Natural killer cell (primary cell): ENCODE results near the gene PCNA. TPM values are rescaled to one million over a fixed set of nuclear protein-coding genes. Genes with fewer than 3 reads are reported as not detected.

Experiments used
- ATAC-seq, 3 donors: fragments of 150-1000 bp in 2 of 3; fragments of 200-7000 bp in 1 of 3; cut with Tn5 transposase; 1 replicate in 1 of 3; 2 replicates in 2 of 3; pipeline ENCODE4 v1.10.0; 2021; ENCODE audit warnings: mild to moderate bottlenecking in 2 of 3, moderate library complexity in 2 of 3
- DNase-seq, 2 donors: peaks; one replicate each; pipeline versions ENCODE4 v3.0.0 to v3.0.0-alpha.2; 2013 to 2021; ENCODE audit warnings: mixed read lengths in 1 of 2
- H3K27ac ChIP-seq: one replicate; pipeline ENCODE4 v1.5.1; 2013; ENCODE audit warnings: mild to moderate bottlenecking, low read length
- H3K27me3 ChIP-seq: one replicate; pipeline ENCODE4 v1.6.1; 2013; ENCODE audit warnings: low read length; ENCODE audit not compliant: control insufficient read depth, insufficient read depth
- H3K36me3 ChIP-seq: one replicate; pipeline ENCODE4 v1.6.1; 2013; ENCODE audit warnings: low read length; ENCODE audit not compliant: control insufficient read depth, insufficient read depth
- H3K4me1 ChIP-seq: one replicate; pipeline ENCODE4 v1.6.1; 2013; ENCODE audit warnings: low read length; ENCODE audit not compliant: control insufficient read depth, insufficient read depth
- H3K4me3 ChIP-seq: one replicate; pipeline ENCODE4 v1.5.1; 2013; ENCODE audit warnings: low read length
- H3K9me3 ChIP-seq: one replicate; pipeline ENCODE4 v1.6.1; 2013; ENCODE audit warnings: low read length; ENCODE audit not compliant: control insufficient read depth, insufficient read depth
- H3K27ac Mint-ChIP-seq, 2 donors: one replicate each; pipeline ENCODE4 v1.8.0; 2022; ENCODE audit warnings: mild to moderate bottlenecking in 2 of 2, mixed read lengths in 2 of 2, moderate library complexity in 1 of 2
- H3K27me3 Mint-ChIP-seq, 2 donors: one replicate each; pipeline ENCODE4 v1.8.0; 2022; ENCODE audit warnings: low read depth in 2 of 2, mixed read lengths in 2 of 2
- H3K36me3 Mint-ChIP-seq: one replicate; pipeline ENCODE4 v1.8.0; 2022; ENCODE audit warnings: mixed read lengths
- H3K4me1 Mint-ChIP-seq, 2 donors: one replicate each; pipeline ENCODE4 v1.8.0; 2022; ENCODE audit warnings: mixed read lengths in 2 of 2
- H3K4me3 Mint-ChIP-seq: one replicate; pipeline ENCODE4 v1.8.0; 2022; ENCODE audit warnings: mild to moderate bottlenecking, moderate library complexity, mixed read lengths
- H3K9me3 Mint-ChIP-seq, 2 donors: one replicate each; pipeline ENCODE4 v1.8.0; 2022; ENCODE audit warnings: mixed read lengths in 2 of 2
- WGBS: methylation state at CpG from one replicate; pipeline ENCODE4 v1.1.7; 2013; ENCODE audit warnings: missing lambda C conversion rate; ENCODE audit not compliant: insufficient coverage; 5-methylcytosine and 5-hydroxymethylcytosine counted together
- intact Hi-C: fragments of 100-400 bp; cut with micrococcal nuclease; formaldehyde crosslinking; loops from one replicate; pipeline ENCODE4 v1.14.2; 2022
- total RNA-seq, 4 donors: library from RNA; stranded (reverse); fragments of 120-200 nt in 1 of 4; gene quantifications; one replicate each; pipeline versions ENCODE4 v1.2.3 to v1.2.4, GENCODE V29; 2013 to 2022
- TF ChIP-seq, protein P1 (sequence below): fragments of 200-600 bp; IDR thresholded peaks from one replicate; pipeline ENCODE4 v1.8.0; 2022; ENCODE audit warnings: antibody characterized with exemption

Gene PCNA
- total RNA-seq, 3 donors from 2014 or later (not counting 1 experiment from before 2014, with no cell fraction given): 41.5 to 50.6 (median 46.9) TPM

DNA sequence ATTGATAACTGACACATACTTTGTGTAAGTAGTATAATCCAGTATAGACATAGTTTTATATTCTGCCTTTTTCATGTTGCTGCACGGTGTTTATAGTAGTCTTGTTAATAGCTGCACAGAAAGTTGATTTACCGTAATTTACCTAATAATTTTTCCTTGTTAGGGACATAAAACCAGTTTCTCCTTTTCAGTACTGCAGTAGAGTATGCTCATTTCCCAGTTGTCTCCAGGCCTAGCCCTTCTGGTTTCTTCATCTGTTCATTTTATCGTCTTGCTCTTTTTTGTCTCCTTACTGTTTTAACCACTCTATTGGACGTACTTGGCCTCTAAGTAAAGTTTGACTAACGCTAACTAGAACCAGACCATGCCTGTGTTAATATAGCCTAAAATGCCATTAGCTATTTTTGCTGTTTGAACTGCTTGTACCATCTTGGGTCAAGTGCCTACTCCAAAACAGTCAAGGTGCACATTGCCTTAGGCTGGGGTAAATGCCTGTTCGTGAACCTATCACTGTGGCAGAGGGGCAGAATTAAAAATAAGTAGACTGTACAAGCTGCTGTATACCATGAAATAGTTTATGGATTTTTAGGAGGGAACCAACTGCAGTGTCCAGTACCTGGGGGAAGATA lies 41.9 kb upstream of the PCNA start:
- Histone ChIP-seq H3K36me3 (no peaks in the 10 kb centered on the region), H3K9me3 (no peaks in the 10 kb centered on the region), H3K4me3 (no peak overlapping the region), H3K4me1 (no peaks in the 10 kb centered on the region), H3K27ac (no peak overlapping the region), H3K27me3 (no peaks in the 10 kb centered on the region)
- H3K27me3 Mint-ChIP-seq: no peaks in the 10 kb centered on the region
- H3K4me1 Mint-ChIP-seq: peaks cover 40 to 55% of the 10 kb centered on the region in 2 donors
- DNase-seq: no peak
- H3K4me3 Mint-ChIP-seq: no peak overlapping the region
- WGBS: 97% methylated on average over 6 of the region's 6 CpGs
- no peak for ATAC-seq
- no peaks in the 10 kb centered on the region for H3K9me3 Mint-ChIP-seq
- H3K36me3 Mint-ChIP-seq: no peaks in the 10 kb centered on the region
- intact Hi-C loops: no loop called here
- TF ChIP-seq, protein P1, sequence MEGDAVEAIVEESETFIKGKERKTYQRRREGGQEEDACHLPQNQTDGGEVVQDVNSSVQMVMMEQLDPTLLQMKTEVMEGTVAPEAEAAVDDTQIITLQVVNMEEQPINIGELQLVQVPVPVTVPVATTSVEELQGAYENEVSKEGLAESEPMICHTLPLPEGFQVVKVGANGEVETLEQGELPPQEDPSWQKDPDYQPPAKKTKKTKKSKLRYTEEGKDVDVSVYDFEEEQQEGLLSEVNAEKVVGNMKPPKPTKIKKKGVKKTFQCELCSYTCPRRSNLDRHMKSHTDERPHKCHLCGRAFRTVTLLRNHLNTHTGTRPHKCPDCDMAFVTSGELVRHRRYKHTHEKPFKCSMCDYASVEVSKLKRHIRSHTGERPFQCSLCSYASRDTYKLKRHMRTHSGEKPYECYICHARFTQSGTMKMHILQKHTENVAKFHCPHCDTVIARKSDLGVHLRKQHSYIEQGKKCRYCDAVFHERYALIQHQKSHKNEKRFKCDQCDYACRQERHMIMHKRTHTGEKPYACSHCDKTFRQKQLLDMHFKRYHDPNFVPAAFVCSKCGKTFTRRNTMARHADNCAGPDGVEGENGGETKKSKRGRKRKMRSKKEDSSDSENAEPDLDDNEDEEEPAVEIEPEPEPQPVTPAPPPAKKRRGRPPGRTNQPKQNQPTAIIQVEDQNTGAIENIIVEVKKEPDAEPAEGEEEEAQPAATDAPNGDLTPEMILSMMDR: no peak
- no peak overlapping the region for H3K27ac Mint-ChIP-seq

DNA sequence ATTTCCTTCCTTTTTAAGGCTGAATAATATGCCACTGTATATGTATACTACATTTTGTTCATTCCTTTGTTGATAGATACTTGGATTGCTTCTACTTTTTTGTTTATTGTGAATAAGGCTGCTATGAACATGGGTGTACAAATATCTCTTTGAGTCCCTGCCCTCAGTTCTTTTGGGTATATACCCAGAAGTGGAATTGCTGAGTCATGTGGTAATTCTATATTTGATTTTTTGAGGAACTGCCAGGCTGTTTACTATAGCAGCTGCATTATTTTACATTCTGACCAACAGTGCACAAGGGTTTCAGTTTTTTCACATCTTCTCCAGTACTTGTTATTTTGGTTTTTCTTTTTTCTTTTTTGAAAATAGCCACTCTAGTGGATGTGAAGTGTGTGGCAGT lies 41.1 kb upstream of the PCNA start:
- TF ChIP-seq, protein P1: no peak
- intact Hi-C loops: no loop called here
- H3K36me3 ChIP-seq: no peaks in the 10 kb centered on the region
- no peaks in the 10 kb centered on the region for H3K9me3 ChIP-seq
- H3K27me3 Mint-ChIP-seq: no peaks in the 10 kb centered on the region
- peaks cover 40 to 55% of the 10 kb centered on the region in 2 donors for H3K4me1 Mint-ChIP-seq
- no peak overlapping the region for H3K4me3 ChIP-seq
- no peak overlapping the region for H3K4me3 Mint-ChIP-seq
- no peak for DNase-seq
- no peak overlapping the region for H3K27ac ChIP-seq
- H3K9me3 Mint-ChIP-seq: no peaks in the 10 kb centered on the region
- H3K27me3 ChIP-seq: no peaks in the 10 kb centered on the region
- no peak for ATAC-seq
- H3K4me1 ChIP-seq: no peaks in the 10 kb centered on the region
- no peak overlapping the region for H3K27ac Mint-ChIP-seq
- no peaks in the 10 kb centered on the region for H3K36me3 Mint-ChIP-seq

DNA sequence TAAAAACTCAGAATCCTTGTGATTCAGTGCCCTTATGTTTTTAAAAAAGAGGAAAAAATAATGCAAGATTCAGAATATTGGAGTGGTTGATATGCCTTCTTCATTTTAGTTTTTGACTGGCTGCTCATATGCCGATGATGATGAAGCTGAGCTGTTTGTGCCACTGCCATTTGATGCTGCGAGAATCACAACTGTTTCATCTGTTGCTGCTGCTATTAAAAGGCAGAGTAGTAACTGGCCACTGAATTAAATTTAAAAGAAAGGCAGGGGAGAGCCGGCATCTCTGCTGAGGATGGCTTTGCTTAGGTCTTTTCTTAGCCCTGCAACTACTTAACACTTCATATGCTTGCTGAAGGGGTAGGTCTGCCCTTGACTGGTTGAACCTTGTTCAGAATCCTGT lies 40.2 kb upstream of the PCNA start:
- H3K4me1 Mint-ChIP-seq: peaks cover 40 to 53% of the 10 kb centered on the region in 2 donors
- intact Hi-C loops: no loop called here

More for the DNA sequence above, 40.2 kb upstream of the PCNA start:
- Histone ChIP-seq H3K4me1 (no peaks in the 10 kb centered on the region), H3K27ac (no peak overlapping the region), H3K9me3 (no peaks in the 10 kb centered on the region), H3K27me3 (no peaks in the 10 kb centered on the region), H3K4me3 (no peak overlapping the region), H3K36me3 (no peaks in the 10 kb centered on the region)
- H3K27me3 Mint-ChIP-seq: no peaks in the 10 kb centered on the region
- TF ChIP-seq, protein P1: no peak
- WGBS: 89% methylated on average over 3 of the region's 3 CpGs
- ATAC-seq (no peak), DNase-seq (no peak)
- no peaks in the 10 kb centered on the region for H3K9me3 Mint-ChIP-seq
- no peaks in the 10 kb centered on the region for H3K36me3 Mint-ChIP-seq
- H3K27ac Mint-ChIP-seq: no peak overlapping the region
- no peak overlapping the region for H3K4me3 Mint-ChIP-seq
